Left lung (tissue), 10 donors: Measurements from ENCODE around the gene JUN. TPM values are rescaled to one million over a fixed set of nuclear protein-coding genes. Genes with fewer than 3 reads are reported as not detected.

Experiments
- ATAC-seq: fragments of 200-7000 bp; cut with Tn5 transposase; one replicate; pipeline ENCODE4 v1.9.1; 2020; ENCODE audit warnings: moderate library complexity
- DNase-seq, 4 donors: peaks; one replicate each; pipeline ENCODE4 v3.0.0-alpha.2; 2013 to 2020
- H3K27ac ChIP-seq, 2 donors: fragments of 200-600 bp; sonication (generic) in 1 of 2; one replicate each; pipeline versions ENCODE4 v1.5.0 to v1.8.0; 2020 to 2021
- H3K27me3 ChIP-seq, 2 donors: fragments of 200-600 bp; sonication (generic) in 1 of 2; one replicate each; pipeline versions ENCODE4 v1.5.0 to v1.8.0; 2020 to 2021
- H3K36me3 ChIP-seq, 2 donors: fragments of 200-600 bp; sonication (generic) in 1 of 2; one replicate each; pipeline versions ENCODE4 v1.5.0 to v1.8.0; 2020 to 2021
- H3K4me1 ChIP-seq, 2 donors: fragments of 200-600 bp; one replicate each; pipeline ENCODE4 v1.8.0; 2021
- H3K4me3 ChIP-seq, 2 donors: fragments of 200-600 bp; sonication (generic) in 1 of 2; one replicate each; pipeline versions ENCODE4 v1.5.0 to v1.8.0; 2020 to 2021; ENCODE audit warnings: mild to moderate bottlenecking in 1 of 2
- H3K9me3 ChIP-seq, 2 donors: fragments of 200-600 bp; sonication (generic) in 1 of 2; one replicate each; pipeline versions ENCODE4 v1.5.0 to v1.8.0; 2020 to 2021
- intact Hi-C, 2 donors: fragments of 100-400 bp; cut with DNase I; formaldehyde crosslinking; loops; one replicate each; pipeline versions ENCODE4 v1.11.2 to v1.14.2; 2022
- polyA plus RNA-seq, 6 donors: library from polyadenylated mRNA; unstranded; fragments of 120-200 nt; gene quantifications; one replicate each; pipeline ENCODE4 v1.2.1, GENCODE V29; 2013; ENCODE audit not compliant: insufficient read length in 6 of 6
- total RNA-seq, 2 donors: library from RNA; stranded (reverse); fragmentation: NEBNext Ultra II Directional; extraction: Animal tissue kit (Norgen Biotek cat#: 25700); gene quantifications; one replicate each; pipeline ENCODE4 v1.2.1, GENCODE V29; 2021
- TF ChIP-seq, protein P1 (sequence below), 2 donors: fragments of 200-600 bp; sonication (generic) in 1 of 2; IDR thresholded peaks; one replicate each; pipeline versions ENCODE4 v1.5.0 to v1.8.0; 2021; ENCODE audit warnings: antibody characterized with exemption in 2 of 2
- donor health status: DM: no; HTN: yes; CAD: no.
- donor health status: DM: no; HTN: no; CAD: no.

Gene JUN
- total and polyA plus RNA-seq, 8 donors = 83.2 to 705 (median 174) TPM

GRCh38 chr1:58812468-58812867 lies 28.6 kb upstream of the JUN start:
- Histone ChIP-seq H3K36me3 (no peaks in the 10 kb centered on the region), H3K27ac (peak overlapping the region in 1 of 2 donors; percentile 97), H3K27me3 (no peaks in the 10 kb centered on the region), H3K4me3 (no peak overlapping the region), H3K9me3 (no peaks in the 10 kb centered on the region), H3K4me1 (peaks cover 9 to 60% of the 10 kb centered on the region in 2 donors)
- intact Hi-C loops = no loop called here
- no peak for DNase-seq
- TF ChIP-seq, protein P1, sequence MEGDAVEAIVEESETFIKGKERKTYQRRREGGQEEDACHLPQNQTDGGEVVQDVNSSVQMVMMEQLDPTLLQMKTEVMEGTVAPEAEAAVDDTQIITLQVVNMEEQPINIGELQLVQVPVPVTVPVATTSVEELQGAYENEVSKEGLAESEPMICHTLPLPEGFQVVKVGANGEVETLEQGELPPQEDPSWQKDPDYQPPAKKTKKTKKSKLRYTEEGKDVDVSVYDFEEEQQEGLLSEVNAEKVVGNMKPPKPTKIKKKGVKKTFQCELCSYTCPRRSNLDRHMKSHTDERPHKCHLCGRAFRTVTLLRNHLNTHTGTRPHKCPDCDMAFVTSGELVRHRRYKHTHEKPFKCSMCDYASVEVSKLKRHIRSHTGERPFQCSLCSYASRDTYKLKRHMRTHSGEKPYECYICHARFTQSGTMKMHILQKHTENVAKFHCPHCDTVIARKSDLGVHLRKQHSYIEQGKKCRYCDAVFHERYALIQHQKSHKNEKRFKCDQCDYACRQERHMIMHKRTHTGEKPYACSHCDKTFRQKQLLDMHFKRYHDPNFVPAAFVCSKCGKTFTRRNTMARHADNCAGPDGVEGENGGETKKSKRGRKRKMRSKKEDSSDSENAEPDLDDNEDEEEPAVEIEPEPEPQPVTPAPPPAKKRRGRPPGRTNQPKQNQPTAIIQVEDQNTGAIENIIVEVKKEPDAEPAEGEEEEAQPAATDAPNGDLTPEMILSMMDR (IDR thresholded peaks at IDR 0.05) = no peak
- no peak for ATAC-seq

DNA sequence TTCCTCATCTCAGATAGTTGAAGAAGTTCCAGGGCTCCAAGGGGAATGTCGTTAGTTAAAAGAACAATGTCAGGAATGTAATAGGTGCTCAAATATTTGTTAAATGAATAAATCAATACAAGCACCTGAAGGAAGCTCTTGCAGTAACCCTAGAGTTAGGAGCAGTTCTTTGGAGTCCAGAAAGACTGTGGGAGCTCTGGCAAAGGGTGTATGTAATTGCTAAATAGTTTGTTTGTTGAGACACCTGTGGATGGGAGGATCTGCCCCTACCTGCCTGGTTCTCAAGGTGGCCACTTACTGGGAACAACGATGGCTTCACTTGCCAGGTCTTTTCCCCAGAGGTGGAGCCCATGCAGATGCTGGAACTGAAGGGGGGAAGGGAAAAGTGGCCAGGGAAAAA lies 27.5 kb upstream of the JUN start:
- TF ChIP-seq, protein P1 (IDR thresholded peaks at IDR 0.05) = no peak
- Histone ChIP-seq H3K4me1 (peaks cover 3 to 49% of the 10 kb centered on the region in 2 donors), H3K27ac (peak overlapping the region in 1 of 2 donors; percentile 97), H3K27me3 (no peaks in the 10 kb centered on the region), H3K9me3 (no peaks in the 10 kb centered on the region), H3K36me3 (no peaks in the 10 kb centered on the region), H3K4me3 (no peak overlapping the region)
- intact Hi-C loops = no loop called here
- ATAC-seq (no peak), DNase-seq (no peak)

GRCh38 chr1:58809325-58810010 lies 25.6 kb upstream of the JUN start:
- H3K4me3 ChIP-seq = no peak overlapping the region
- TF ChIP-seq, protein P1 (IDR thresholded peaks at IDR 0.05) = no peak
- ATAC-seq (peak; percentile 76), DNase-seq (peak in 2 of 4 donors; percentile 67 to 70)
- peaks cover 3 to 39% of the 10 kb centered on the region in 2 donors for H3K4me1 ChIP-seq
- H3K9me3 ChIP-seq = no peaks in the 10 kb centered on the region
- intact Hi-C loops = no loop called here
- H3K27ac ChIP-seq = peak overlapping the region; percentile 56 to 57
- no peaks in the 10 kb centered on the region for H3K36me3 ChIP-seq
- no peaks in the 10 kb centered on the region for H3K27me3 ChIP-seq

DNA sequence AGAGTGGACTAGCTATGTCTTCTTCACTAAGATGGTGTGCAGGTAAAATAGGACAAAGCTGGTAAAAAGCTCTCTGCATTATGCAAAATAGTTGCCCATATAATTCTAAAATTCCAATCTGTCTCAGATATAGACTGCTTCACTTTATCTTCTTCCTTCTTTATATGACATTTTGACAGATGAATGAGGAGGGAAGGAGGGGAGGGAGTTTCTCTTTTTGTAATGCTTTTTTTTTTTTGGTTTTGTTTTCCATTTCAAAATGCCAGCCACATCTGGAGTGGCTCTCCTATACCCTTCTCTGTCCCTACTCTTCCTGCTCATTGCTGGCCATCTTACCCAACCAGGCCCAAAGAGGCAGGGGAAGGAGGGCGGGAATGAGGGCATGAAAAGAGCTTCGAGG lies 24.2 kb upstream of the JUN start:
- no peak for DNase-seq
- intact Hi-C loops = no loop called here
- no peaks in the 10 kb centered on the region for H3K9me3 ChIP-seq
- no peak overlapping the region for H3K4me3 ChIP-seq
- ATAC-seq = no peak
- no peaks in the 10 kb centered on the region for H3K27me3 ChIP-seq
- TF ChIP-seq, protein P1 (IDR thresholded peaks at IDR 0.05) = no peak
- peaks cover 3 to 25% of the 10 kb centered on the region in 2 donors for H3K4me1 ChIP-seq
- no peaks in the 10 kb centered on the region for H3K36me3 ChIP-seq
- H3K27ac ChIP-seq = no peak overlapping the region

DNA sequence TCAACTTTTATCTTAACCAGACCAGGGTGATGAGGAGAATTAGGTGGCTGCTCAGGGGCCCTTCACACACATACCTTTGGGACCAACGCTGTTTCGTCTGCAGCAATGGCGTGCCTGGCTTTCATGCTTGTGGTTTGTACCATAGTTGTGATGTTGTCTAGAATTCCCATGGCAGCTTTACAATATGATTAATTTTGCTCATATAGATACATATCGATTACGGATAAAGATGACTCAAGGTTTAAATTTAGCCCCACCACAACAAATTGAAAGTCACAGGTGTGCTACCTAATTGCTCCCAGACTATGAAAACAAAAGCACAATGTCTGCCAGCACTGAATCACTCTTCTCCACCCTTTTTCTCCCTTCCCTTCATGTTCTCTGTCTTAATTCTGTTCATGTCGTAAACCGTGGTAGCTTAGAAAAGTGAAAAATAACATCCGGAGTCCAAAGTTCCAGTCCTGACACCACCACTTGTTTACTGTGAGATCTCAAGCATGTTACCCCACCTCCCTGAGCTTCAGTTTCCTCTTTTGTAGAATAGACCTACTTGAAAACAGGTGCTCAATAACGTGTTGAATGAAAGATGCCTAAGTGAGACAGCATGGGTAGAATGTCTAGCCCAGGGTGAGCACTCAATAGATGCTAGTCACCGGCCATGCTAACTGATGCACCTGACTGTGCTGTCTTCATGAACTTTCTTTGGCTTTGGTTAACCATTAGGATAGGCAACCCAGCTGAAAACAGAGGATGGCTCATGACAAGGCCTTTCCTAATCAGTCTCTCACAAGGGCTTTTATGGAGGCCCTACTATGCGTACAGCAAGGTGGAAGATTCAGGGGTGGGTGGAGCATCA lies 22.1 kb upstream of the JUN start:
- Histone ChIP-seq H3K36me3 (no peaks in the 10 kb centered on the region), H3K27ac (no peak overlapping the region), H3K4me3 (no peak overlapping the region), H3K9me3 (no peaks in the 10 kb centered on the region), H3K27me3 (no peaks in the 10 kb centered on the region), H3K4me1 (peaks cover 3 to 10% of the 10 kb centered on the region in 2 donors)
- intact Hi-C loops = no loop called here
- DNase-seq = no peak
- TF ChIP-seq, protein P1 (IDR thresholded peaks at IDR 0.05) = no peak
- ATAC-seq = no peak
